Hypothalamus (tissue), 51 donors: ENCODE data around the gene UBL7.
A peak's percentile ranks its signal among the peaks of the same experiment; 100 is the strongest.

Experiments
- DNase-seq, 51 donors: peaks; one replicate each; lab custom pipeline; 2025; lab: John Stamatoyannopoulos, UW

Gene UBL7

DNA sequence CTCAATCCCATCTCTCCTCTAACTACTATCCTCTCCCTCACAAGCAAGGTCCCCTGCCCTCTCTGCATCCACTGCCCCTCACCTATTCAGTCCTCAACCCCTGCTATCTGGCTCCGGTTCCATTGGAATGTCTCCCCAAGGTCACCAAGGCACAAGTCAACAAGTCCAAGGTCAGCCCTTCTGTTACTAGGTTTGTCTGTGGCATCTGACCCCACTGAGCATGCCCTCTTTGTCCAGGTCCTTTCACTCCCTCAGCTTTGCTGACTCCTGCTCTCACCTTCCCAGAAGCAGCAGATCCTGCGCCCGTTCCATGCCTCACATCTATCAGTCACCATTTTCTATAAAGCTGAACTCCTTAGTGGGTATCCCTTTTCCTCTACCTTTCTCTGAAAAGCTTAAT is 18.9 kb downstream of the UBL7 start:
- no peak for DNase-seq

GRCh38 chr15:74441248-74441941 is 19.6 kb downstream of the UBL7 start:
- DNase-seq, result no peak

DNA sequence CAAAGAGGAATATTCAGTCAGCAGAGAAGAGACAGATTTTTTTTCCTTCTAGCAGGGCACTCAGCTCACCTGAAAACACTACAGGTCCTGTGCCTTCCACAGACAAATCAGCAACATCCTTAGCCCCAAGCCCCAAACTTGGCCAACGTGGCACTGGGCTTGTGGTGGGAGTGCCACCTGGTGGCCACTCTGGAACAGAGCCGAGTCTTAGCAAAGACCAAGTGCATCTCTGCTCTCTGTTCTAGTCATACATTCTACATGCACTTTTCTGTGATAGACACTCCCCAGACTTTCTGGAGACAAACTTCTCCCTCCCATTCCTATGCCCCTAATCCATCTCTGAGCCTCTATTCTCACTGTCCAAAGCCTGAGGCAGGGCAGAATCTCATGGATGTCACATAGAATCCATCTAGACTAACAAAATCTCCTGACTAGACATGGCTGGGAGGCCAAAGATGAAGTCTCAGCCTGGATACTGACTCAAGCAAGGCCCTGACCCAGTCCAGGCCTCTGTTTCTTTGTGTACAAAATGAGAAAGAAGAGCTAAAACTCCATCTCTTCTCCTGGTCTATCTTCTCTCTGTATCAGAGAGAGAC is 22.1 kb downstream of the UBL7 start:
- DNase-seq, result peak in 42 of 51 donors; percentile 19 to 85 (median 60)

- no peak for DNase-seq
Observed at GRCh38 chr15:74438206-74438605, 22.8 kb downstream of the UBL7 start.

DNA sequence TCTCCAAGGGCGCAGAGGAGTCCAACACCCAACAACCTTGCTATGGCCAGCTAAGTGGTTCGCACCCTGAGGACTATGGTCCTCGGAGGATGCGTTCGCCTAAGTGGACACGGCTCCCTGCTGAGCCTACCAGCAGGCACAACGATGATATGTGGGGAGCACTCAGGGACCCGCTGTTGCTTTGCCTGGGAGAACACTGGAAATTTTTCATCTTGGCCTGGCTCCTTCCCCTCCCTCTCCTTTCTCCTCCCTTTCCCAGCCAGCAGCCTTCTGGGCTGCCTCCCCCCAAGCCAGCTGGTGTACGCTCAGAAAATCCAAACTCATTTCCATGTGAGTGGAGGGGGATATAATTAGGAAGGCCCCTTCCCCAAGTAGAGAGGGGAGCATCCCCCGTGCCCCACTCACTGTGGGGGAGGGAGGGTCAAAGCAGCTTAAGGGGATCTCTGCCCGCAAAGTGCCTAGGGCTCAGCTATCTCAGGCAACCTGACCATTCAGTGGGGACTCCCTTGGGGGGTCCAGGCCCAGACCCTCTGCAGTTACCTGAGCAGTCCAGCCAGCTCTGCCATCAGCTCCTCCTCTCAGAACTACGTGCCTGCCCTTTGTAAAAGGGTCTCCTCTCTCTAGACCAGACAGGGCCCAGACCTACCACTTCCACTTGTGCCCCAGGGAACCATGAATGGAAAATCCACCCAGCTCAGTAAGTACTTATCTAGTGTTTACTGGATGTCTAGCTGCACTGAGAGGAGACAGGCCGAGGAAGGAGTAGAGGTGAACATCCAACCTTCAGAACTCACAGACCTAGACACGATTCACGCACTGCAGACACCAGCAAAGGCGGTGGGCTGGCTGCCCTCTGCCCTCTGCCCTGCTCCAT is 26.5 kb downstream of the UBL7 start:
- DNase-seq, result no peak

DNA sequence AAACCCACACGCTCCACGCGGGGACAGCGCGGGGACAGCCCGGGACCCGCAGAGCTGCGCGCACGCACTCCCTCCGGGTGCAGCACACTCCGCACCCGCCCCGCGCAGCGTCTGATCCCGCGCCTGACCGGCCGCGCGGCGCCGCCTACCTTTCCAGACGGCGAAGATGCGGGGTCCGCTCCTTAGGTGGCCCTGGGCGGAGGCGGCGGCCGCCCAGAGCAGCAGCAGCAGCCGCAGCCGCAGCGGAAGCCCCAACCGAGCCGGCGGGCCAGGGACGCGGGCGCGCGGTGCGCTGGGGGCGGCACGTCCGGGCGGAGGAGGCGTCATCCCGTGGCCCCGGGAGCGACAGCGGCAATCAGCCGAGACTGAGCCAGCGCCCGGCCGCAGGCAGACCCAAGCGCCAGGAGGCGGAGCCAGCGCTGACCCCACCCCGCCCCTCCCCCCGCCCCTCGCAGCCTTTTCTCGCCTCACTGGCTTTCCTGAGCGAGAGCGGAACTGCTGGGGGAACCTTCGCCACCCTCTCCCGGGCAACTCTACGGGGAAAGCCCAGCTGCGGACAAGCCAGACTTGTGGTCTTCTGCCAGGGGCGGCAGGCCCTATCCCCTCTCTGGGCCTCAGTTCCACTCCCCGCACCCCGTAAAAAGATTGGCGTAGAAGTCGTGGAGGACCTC is 27.2 kb downstream of the UBL7 start, which contains the start of gene SEMA7A:
SEMA7A (minus strand) TSS at position 367 of the 671 bp plus-strand sequence; CDS start at position 327, 40 bp downstream.
- DNase-seq, result peak; percentile 47 to 95 (median 83)

GRCh38 chr15:74432968-74433591 is 27.9 kb downstream of the UBL7 start:
- DNase-seq, result peak in 1 of 51 donors; percentile 52

DNA sequence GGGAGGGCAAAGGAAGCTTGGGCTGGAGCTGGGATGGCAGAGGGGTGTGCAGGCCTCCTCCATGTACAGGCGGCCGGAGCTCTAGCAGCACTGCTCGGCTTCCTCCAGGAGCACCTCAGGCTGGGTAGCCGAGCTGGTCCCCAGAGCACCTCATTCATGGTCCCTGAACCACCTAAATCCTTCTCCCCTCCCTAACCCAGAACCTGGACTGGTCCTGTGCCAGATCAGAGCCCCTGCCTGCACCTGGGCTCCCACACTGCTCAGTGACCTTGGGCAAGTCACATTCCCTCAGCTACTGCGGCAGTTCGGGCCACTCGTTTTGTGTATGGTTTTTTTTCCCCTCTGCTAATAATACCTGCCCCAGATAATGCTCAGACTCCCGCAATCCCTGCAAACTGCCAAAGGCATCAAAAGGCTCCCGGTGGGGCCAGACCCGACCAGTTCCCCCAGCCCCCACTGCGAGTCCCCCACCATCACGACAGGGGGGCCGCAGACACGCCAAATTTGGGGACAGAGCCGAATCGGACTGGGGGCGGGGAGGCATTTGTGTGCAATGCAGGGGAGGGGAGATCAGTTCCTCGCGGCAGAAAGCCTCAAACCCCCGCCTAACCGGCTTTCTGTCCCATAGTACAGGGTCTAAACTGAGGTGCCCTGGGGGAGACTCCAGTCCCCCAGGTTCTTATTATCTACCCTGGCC is 28.5 kb downstream of the UBL7 start:
- no peak for DNase-seq

DNA sequence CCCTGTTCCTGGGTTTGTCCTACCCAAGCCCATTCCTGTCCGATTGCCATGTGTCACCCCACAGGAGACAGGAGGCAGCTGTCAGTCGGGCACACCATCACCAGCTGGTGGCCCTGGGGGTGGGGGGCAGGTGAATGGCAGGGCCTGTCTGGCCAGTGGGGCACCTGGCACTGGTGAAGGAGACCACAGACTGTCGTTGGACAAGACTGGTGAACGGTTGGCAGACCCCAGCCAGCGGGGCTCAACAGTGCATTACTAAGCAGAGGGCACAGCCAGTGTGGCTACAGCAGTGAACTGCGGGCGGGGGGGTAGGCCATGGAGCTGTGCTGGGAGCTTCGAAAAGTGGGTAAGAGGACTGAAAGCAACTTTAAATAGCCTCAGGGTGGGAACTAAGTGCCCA is 29.3 kb downstream of the UBL7 start:
- peak in 6 of 51 donors; percentile 14 to 34 (median 28) for DNase-seq

DNA sequence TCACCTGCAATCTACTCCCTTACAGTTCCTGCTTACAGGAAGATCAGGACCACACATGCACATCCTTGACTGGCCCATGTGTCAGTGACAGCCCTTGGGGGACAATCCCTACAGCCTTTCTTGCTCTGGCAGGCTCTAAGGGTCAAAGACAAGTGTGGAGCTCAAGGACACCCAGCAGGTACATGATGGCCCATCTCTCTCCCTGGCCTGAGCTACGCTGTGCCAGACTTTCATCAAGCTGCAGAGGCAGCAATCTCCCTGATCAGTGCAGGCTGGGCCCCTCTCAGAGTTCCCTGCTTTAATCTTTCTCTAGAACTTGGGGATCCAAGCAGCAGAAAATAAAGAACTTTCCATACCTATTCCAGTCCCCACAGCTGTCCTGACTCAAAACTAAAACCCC is 29.8 kb downstream of the UBL7 start:
- DNase-seq, result no peak

DNA sequence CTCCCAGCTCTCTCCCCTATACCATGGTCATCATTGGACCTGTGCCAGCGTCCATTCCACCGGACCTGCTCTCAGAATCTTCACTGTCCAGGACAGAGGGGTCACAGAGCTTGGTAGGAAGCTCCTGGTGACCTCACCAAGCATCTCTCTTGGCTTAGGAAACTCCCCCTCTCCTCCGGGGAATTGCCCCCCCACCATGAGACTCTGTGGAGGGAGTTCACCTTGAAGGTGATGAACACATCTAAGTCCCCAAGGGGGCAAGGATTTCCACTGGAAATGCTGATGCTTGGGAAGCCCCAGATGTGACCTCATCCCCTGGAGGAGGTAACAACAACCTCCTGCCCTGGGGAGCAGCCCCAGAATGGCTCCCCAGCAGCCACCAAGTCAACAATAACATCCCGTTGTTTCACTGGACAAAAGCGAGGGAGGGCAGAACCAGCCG is 30.4 kb downstream of the UBL7 start:
- peak in 2 of 51 donors; percentile 31 to 49 for DNase-seq

GRCh38 chr15:74429781-74430400 is 31.1 kb downstream of the UBL7 start:
- DNase-seq, result no peak

- peak in 1 of 51 donors; percentile 9 for DNase-seq
Observed at GRCh38 chr15:74428970-74429780, 31.8 kb downstream of the UBL7 start.

DNA sequence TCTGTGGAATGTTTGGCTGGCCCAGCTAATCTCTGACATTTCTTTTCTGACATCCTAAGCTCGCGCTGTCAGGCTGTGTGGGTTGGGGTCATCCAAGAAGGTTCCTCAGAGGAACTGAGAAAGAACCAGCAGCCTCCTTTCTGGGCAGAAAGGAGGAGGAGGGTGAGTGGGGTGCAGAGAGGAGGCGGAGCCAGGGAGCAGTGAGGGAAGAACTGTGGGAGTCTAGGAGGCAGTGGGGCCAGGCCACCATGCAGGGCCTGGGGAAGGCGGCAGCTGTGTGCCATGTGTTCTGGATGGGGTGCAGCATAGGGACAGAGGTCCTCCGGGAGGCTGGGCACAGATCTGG is 32.5 kb downstream of the UBL7 start:
- peak in 4 of 51 donors; percentile 10 to 35 (median 23) for DNase-seq

GRCh38 chr15:74427607-74428441 is 33.1 kb downstream of the UBL7 start:
- no peak for DNase-seq

DNA sequence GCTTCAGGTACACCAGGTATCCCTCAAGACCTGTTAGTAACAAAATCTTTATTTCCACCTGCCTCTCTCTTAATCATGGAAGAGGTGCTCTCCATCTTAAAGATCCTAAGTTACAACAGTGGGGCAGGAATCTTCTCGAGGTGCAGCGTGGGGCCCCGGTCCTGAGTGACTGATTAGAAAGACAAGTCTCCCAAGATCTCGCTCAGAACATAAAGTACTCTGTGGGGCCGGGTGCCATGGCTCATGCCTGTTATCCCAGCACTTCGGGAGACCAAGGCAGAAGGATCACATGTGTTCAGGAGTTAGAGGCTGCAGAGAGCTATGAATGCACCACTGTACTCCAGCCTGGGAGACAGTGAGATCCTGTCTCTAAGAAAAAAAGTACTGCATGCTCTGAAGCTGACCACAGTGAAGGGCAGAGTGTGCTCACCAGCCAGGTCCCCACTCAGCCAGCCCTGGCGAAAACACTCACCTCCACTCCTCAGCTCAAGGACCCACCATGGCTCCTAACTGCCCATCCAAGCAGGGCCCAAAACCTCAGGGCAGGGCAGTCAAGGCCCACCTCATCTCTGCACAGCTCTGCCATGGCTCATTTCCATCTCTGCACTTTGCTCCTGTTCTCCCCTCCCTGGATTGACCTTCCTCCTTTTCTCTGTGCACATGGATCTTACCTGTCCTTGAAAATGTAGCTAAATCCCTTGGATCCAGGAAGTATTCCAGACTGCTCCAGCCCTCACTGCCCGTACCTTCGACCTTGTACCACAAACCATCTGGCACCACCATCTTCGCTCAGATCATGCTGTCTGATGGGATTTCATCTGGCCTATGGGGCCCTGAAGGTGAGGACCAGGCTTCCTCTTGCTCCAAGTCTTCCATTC is 34.3 kb downstream of the UBL7 start:
- peak in 1 of 51 donors; percentile 26 for DNase-seq
